ENCODE data around the gene CRY2.

- TF ChIP-seq CTCF (IDR thresholded peaks at IDR 0.05; ENCODE audit: control extremely low read depth in 1 of 3, insufficient read depth in 1 of 3, low read depth in 1 of 3, low read length in 3 of 3) (no peak), ATF2 (IDR thresholded peaks at IDR 0.05; ENCODE audit: low read length) (no peak), RBBP5 (IDR thresholded peaks at IDR 0.05; ENCODE audit: borderline replicate concordance, low read depth, low read length) (no peak), POLR2A (IDR thresholded peaks at IDR 0.05; ENCODE audit: control extremely low read depth in 1 of 2, low read depth in 2 of 2, low read length in 2 of 2) (no peak), MAX (IDR thresholded peaks at IDR 0.05) (no peak), ASH2L (IDR thresholded peaks at IDR 0.05; ENCODE audit: low read length) (no peak), TCF12 (IDR thresholded peaks at IDR 0.05; ENCODE audit: low read depth, low read length) (no peak), SRF (IDR thresholded peaks at IDR 0.05; ENCODE audit: low read depth, low read length) (no peak)
Measured at GRCh38 chr11:45877221-45877620, 29.9 kb downstream of the CRY2 start.

All from H1 (cell line).